GM19467 (cell line): ENCODE results near the gene TNNI3K.
"Not testable (repeated sequence)": the region's sequence is repeated elsewhere in the genome, so short reads cannot be mapped to it uniquely, and the experiment has no call there.

Experiments used
- ATAC-seq: cut with Tn5 transposase; IDR thresholded peaks from one replicate; pipeline ENCODE4 v1.9.1; 2021; ENCODE audit warnings: mild to moderate bottlenecking, moderate library complexity; ENCODE audit not compliant: unreplicated experiment

TNNI3K gene, protein sequence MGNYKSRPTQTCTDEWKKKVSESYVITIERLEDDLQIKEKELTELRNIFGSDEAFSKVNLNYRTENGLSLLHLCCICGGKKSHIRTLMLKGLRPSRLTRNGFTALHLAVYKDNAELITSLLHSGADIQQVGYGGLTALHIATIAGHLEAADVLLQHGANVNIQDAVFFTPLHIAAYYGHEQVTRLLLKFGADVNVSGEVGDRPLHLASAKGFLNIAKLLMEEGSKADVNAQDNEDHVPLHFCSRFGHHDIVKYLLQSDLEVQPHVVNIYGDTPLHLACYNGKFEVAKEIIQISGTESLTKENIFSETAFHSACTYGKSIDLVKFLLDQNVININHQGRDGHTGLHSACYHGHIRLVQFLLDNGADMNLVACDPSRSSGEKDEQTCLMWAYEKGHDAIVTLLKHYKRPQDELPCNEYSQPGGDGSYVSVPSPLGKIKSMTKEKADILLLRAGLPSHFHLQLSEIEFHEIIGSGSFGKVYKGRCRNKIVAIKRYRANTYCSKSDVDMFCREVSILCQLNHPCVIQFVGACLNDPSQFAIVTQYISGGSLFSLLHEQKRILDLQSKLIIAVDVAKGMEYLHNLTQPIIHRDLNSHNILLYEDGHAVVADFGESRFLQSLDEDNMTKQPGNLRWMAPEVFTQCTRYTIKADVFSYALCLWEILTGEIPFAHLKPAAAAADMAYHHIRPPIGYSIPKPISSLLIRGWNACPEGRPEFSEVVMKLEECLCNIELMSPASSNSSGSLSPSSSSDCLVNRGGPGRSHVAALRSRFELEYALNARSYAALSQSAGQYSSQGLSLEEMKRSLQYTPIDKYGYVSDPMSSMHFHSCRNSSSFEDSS

DNA sequence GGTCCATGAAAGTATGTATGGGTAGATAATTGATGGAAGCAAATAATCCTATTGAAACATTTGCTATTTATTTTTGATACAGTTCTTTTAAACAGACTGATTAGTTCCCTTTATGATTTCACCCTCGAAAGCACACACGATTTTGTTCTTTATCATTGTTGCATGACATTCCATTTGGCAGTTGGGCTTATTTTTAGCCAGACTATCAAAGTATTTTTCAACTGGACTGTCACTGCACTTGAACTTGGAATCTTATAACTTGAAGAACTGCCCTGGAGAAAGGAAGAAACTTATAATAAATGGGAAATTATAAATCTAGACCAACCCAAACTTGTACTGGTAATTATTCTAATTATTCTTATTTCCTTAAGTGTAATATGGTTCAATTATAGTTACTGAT lies at the start of gene TNNI3K:
TSS of gene TNNI3K (plus strand) at position 235 of the 400 bp plus-strand sequence. CDS start at position 300, 65 bp downstream.
- ATAC-seq = no peak

GRCh38 chr1:74193908-74194307 lies 41.3 kb upstream of the TNNI3K start:
- no peak for ATAC-seq

DNA sequence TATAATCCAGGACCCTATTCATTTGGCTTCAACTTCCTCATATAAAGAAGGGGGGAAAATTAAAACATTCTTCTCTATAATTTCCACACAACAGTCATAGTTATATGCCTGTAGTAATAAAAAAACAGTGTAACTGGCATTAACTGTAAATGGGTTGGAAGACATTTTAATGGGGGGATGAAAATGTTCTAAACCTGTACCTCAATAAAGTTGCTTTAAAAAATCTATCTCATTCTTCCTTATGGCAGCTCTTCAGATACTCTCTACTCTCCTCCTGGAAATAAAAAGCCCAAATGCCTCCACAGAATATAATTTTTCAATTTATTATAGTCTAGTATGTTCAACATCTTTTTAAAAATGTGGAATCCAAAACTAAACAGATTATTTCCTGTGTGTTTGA lies 39.8 kb upstream of the TNNI3K start:
- ATAC-seq = no peak

GRCh38 chr1:74197255-74197654 lies 37.9 kb upstream of the TNNI3K start:
- ATAC-seq = no peak

- peak; percentile 97 for ATAC-seq
These were observed 37.3 kb upstream of the TNNI3K start, which contains the start of the genes FPGT and LRRIQ3 for GRCh38 chr1:74197657-74198552. TSS of gene FPGT (plus strand) at chr1:74198242. CDS start at chr1:74198279, 37 bp downstream. TSS of gene LRRIQ3 (minus strand) at chr1:74198176. CDS start at chr1:74183684, 14,492 bp downstream.

DNA sequence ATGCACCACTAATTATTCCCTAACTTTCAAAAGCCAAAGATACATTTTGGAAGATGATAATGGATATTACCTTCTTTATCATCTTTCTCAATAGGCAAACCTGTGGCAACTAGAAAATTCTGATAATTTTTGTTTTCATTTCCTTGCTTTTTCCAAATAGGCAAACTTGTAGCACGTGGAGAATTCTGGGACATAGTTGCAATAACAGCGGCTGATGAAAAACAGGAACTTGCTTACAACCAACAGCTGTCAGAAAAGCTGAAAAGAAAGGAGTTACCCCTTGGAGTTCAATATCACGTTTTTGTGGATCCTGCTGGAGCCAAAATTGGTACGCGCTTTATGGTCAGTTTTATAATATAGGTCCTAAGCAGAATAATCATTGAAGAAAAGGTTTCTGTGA lies 35.7 kb upstream of the TNNI3K start:
- no peak for ATAC-seq

GRCh38 chr1:74205266-74205665 lies 29.9 kb upstream of the TNNI3K start:
- ATAC-seq = no peak

DNA sequence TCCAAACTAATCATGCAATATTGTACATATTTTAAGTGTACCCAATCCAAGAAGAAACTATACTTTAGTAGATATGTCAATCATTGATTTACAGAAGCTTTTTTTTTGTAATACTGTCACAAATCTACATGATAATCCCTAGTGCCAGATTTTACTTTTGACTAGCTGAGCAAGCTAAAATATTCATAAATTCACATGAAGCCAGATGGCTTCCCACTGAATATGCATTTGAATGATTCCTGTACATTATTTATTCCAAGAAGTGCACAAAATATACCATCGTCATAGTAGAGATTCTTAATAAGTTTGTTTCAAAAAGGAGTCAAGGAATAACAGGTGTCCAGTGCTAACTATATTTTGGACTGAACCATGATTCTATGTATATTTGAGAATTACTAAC lies 20.0 kb upstream of the TNNI3K start:
- ATAC-seq = no peak

DNA sequence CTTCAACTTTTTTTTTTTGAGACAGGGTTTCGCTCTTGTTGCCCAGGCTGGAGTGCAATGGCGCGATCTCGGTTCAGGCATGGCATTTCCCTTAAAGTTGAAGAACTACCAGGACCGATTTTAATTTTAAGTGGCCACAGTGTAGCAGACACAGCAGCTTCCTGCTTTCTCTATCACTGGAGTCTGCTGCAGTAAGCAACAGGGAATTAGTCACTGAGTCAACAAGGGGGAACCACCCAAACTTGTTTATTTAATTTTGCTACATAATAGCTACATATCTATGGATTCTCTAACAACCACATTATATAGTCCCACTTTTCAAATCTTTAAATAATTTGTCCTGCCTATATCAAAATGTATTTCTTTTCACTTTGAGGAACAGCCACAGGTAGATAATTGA lies 12.5 kb upstream of the TNNI3K start:
- no peak for ATAC-seq

DNA sequence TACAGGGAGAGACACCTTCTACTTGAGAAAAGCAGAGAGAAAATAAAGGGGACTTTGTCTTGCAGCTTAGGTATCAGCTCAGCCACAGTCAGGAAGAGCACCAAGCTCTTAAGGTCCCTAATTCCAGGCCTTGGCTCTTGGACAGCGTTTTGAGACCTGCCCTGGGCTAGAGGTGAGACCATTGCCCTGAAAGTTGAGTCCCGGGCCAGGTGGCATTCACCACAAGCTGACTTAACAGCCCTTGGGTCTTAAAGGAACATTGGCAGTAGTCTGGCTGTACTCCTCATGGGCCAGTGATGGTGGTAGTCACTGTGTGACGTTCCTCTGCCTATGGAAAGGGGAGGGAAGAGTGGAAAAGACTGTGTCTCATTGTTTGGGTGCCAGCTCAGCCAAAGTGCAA lies 11.7 kb upstream of the TNNI3K start:
- no peak for ATAC-seq

DNA sequence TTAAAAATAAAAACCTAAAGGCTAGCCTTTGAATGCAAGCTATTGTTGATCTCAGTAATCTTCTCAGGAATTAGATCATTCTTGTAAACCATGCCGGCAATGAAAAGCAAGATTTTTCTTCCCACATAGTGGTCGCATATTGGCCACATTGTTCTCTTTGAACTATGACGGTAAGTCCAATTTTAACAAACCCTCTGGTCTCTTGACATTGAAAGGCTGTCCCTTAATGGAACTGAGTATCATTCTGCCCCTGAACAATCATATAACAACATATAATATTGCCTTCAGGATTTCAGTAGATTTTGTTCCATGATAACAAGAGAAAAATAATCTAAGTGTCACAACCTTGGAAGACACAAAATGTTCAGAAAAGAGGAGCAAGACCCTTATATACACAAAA lies 1.3 kb downstream of the TNNI3K start:
- ATAC-seq = no peak

GRCh38 chr1:74237035-74237434 lies 1.8 kb downstream of the TNNI3K start:
- no peak for ATAC-seq

GRCh38 chr1:74237787-74238186 lies 2.6 kb downstream of the TNNI3K start:
- ATAC-seq = no peak

GRCh38 chr1:74245168-74245772 lies 10.1 kb downstream of the TNNI3K start:
- ATAC-seq = no peak

- no peak for ATAC-seq
These were observed 11.1 kb downstream of the TNNI3K start for GRCh38 chr1:74246315-74246714.

DNA sequence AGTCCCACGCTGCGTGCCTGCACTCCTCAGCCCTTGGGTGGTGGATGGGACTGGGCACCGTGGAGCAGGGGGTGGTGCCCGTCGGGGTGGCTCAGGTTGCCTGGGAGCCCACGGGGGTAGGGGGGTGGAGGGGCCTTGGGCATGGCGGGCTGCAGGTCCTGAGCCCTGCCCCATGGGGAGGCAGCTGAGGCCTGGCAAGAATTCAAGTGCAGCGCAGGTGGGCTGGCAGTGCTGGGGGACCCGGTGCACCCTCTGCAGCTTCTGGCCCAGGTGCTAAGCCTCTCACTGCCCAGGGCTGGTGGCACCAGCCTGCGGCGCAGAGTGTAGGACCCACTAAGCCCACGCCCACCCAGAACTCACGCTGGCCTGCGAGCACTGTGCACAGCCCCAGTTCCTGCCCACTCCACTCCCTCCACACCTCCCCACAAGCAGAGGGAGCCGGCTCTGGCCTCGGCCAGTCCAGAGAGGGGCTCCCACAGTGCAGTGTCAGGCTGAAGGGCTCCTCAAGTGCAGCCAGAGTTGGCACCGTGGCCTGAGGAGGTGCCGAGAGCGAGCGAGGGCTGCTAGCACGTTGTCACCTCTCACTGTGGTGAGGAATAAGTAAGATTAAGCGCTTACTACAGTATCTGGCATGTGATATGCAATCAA lies 12.8 kb downstream of the TNNI3K start:
- ATAC-seq = no peak

DNA sequence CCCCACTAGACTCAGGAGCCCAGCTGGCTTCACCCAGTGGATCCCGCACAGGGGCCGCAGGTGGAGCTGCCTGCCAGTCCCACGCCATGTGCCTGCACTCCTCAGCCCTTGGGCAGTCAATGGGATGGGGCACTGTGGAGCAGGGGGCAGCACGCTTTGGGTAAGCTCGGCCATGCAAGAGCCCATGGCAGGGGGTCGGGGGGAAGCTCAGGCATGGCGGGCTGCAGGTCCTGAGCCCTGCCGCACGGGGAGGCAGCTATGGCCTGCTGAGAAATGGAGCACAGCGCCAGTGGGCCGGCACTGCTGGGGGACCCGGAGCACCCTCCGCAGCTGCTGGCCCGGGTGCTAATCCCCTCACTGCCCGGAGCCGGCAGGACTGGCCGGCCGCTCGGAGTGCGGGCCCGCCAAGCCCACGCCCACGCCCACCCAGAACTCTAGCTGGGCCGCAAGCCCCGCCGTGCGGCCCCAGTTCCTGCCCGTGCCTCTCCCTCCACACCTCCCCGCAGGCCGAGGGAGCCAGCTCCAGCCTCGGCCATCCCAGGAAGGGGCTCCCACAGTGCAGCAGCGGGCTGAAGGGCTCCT lies 18.1 kb downstream of the TNNI3K start:
- not testable (repeated sequence) for ATAC-seq

DNA sequence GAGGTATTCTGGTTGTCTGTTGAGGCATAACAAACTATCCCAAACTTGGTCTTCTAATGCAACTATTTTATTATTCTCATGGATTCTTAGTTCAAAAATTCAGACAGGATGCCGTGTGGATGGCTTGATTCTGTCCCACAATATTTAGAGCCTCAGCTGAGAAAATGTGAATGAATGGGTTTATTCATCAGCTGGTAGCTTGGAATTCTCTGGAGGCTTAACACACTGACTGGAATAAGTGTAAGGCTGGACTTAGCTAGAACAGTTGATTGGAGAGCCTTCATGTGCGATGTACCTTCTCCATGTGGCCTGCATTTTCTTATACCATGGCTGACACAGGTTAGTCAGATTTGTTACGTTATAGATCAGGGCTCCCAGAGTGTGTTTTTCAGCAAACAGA lies 30.8 kb downstream of the TNNI3K start:
- ATAC-seq = no peak

DNA sequence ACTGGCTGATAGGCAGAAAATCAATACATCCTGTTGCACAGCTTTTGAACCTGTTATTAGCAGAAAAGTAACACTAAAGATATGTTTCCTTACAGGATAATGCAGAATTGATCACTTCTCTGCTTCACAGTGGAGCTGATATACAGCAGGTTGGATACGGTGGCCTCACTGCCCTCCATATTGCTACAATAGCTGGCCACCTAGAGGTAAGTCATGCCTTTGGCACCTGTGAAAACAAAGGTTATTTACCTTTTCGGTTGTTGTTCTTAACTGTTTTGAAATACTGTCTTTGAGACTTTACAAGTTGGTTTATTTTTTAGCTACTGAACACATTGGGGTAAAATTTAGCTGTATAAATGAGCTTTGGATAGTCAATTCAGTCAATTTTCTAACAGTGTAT lies 36.3 kb downstream of the TNNI3K start:
- no peak for ATAC-seq
